Measurements from ENCODE around the gene MAD1L1.
A peak's percentile ranks its signal among the peaks of the same experiment; 100 is the strongest.

The MAD1L1 gene

GRCh38 chr7:2217206-2217605 is 15.5 kb downstream of the MAD1L1 start:
- DNase-seq = no peak

DNA sequence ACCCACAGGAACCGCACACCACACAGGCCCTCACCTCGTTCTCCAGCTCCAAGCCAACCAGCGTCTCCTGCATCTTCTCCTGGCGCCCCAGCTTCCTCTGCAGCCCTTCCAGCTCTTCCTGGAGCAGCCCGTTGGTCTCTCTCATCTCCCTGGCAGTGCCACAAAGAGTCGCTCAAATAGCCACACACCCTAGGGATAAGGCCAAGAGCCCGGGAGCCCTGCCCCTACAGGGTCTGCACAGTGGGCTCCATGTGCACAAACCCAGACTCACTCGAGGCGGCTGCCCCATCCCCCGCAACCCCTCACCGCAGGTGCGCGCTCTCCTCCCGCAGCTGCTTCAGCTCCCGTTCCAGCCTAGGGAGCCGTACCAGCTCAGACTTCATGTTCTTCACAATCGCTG is 16.9 kb downstream of the MAD1L1 start:
- DNase-seq = no peak

- DNase-seq = peak in 1 of 2 donors; percentile 95
Measured at GRCh38 chr7:2214636-2215035, 18.1 kb downstream of the MAD1L1 start.

GRCh38 chr7:2213551-2214215 is 19.1 kb downstream of the MAD1L1 start:
- DNase-seq = no peak

DNA sequence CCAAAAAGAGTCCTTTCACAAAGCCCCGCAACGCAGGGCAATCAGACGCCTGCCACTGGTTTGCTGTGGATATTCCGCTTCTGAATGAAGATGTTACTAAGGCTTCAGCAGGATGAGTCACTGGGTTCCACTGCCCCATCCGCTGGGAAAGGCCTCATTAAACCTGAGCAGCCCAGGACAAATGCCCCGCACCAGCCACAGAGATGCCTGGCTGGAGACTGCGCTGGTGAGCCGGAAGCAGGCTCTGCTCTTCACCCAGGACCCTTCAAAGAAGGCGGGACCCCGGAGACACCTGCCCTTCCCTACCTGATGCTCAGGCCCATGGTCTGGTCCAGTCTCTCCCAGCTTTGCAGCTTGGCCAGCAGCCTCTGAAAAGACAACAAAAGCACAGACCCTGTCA is 19.8 kb downstream of the MAD1L1 start:
- DNase-seq = no peak

DNA sequence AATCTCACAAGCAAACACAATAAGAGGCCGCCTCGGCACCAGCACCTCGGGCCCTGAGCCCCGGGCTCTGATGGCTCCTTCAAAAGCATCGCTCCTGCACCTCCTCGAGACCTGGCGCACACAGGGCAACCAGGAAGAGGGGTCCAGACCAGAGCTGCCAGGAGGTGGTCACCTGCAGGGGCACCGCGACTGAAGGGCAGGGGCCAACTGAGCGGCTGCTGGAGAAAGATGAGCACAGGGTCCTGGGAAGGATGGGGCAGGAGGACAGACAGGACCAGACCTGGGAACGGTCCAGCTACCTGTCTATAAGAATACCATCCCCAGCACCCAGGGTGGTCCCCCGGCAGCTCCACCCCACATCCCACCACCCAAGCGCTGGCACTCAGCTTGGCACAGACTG is 20.8 kb downstream of the MAD1L1 start:
- no peak for DNase-seq

DNA sequence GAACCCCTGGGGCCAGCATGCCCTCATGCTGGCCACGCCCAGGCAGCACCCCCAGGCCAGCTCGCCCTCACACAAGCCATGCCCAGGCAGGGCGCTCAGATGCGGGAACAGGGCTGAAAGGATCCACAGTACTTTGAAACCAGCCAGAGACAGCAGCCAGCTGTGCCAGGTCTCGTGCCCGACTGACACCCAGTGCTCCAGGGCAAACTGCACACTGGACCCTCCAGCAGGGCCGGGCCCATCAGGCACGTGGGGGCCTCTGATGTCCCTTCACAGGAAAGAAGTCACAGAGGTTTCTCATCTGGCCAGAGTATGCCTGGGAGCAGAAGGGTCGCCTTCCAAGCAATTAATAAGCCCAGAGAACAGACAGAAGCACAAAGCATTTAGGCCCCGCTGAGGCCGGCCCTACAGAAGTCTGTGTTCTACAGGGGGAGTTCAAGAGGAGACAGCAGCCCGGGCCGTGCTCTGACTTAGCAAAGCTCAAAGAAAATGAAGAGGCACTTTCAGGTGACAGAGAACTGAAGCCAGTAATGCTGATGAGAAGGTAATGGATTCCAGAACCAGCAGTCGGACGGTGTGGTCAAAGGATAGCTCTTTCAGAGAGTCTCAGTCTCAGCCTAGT is 21.4 kb downstream of the MAD1L1 start:
- no peak for DNase-seq

GRCh38 chr7:2210551-2211258 is 22.0 kb downstream of the MAD1L1 start:
- DNase-seq = no peak

DNA sequence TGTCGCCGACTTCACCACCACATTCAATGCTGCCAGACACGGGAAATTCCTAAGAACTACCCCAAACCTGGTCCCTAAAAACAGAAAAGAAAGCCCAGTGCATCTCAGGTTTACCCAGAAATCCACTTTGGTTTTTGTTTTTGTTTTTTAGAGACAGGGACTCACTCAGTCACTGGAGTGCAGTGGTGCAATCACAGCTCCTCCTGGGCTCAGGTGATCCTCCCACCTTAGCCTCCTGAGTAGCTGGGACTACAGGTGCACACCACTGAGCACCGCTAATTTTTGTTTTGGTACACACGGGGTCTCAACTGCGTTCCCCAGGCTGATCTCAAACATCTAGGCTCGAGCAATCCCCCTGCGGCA is 22.8 kb downstream of the MAD1L1 start:
- no peak for DNase-seq

GRCh38 chr7:2209146-2209960 is 23.4 kb downstream of the MAD1L1 start:
- peak; percentile 3 to 22 for DNase-seq

DNA sequence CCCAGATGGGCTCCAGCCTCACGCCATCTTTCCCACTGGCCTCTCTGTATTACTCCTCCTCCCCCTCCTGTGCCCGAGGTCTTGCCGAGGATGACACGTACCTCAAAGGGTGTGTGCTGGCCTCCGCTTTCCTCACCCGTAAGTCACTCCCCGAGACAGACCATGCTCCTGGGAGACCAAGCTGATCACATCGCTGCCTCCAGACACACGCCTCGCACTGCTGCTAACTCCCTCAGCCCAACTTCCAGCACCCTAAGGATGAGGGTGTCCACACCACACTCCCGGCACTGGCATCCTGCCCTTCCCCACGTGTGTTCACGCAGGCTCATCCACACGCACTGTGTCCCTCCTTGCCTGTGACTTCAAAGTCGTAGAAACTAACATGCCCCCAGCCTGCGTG is 24.0 kb downstream of the MAD1L1 start:
- DNase-seq = no peak

- DNase-seq = no peak
Measured at GRCh38 chr7:2205036-2205780, 27.5 kb downstream of the MAD1L1 start.

GRCh38 chr7:2204446-2204845 is 28.3 kb downstream of the MAD1L1 start:
- DNase-seq = no peak

DNA sequence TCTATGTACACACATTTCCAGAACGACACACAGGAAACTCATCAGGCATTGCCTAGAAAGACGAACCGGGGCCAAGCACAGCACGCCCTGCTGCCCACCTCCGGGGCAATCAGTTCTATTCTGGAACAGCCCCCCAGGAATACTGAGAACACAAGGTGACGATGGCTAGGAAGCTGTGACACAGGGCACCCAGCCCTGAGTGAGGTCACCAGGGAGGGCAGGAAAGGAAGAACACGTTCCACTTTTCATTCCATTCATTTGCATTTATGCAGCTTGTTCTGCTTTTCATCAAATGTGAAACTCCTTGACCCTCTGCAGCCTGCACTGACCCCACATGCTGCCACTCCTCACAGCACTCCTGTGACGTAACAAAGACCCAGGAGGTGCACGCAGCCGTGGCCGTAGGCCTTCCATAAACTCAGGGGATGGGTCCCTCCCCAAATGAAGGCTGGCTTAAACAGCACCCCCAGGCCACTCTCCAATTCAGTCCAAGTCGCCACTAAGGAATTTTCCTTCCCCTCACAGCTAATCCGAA is 28.9 kb downstream of the MAD1L1 start:
- DNase-seq = no peak

- no peak for DNase-seq
Measured at GRCh38 chr7:2202901-2203765, 29.6 kb downstream of the MAD1L1 start.

GRCh38 chr7:2202361-2202761 is 30.4 kb downstream of the MAD1L1 start:
- DNase-seq = no peak

GRCh38 chr7:2201686-2202360 is 30.9 kb downstream of the MAD1L1 start:
- no peak for DNase-seq

DNA sequence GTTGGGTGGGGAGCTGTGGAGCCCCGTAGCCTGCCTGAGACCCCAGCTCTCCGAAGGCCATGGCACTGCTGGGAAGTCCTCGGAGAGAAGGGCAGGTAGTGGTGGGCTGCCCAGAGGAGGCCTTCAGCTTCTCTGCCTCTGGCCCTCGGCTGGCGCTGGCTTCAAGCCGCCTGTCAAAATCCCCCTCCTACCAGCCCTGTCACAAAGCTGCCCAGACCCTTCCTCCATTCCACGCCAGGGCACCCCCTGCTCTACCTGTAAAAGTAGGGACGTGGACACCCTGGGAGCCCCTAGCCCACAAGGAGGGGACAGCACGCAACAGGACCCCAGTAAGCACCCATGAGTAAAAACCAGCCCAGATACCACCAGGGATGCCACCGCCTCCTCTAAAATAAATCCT is 31.6 kb downstream of the MAD1L1 start:
- no peak for DNase-seq

- DNase-seq = no peak
Measured at GRCh38 chr7:2200584-2200980, 32.2 kb downstream of the MAD1L1 start.

DNA sequence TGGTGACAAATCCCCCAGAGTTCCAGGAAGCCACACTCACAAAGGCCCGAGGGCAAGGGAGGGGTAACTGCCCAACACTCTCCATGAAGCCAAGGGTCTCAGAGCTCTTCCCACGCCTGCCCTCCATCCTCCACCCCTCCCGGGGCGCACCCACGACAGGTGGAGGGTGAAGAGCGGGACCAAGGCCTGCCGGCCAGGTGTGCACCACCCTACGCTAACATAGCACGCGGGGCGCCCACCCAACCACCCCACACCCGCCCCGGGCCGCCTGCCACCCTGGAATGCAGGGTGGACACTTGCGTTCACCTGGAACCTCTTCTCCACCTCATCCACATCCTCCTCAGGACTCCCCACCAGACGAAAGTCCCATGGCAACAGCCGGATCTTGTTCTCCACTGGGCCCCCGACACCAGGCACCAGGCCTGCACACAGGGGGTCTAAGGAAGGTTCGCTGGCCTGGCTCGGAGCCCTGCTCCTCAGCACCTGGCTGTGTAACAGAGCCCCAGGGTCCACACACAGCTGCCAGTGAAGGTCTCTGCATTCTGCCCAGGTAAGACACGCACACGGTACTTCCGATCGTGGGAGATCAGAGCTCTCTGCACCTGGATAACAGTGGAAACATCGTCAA is 32.7 kb downstream of the MAD1L1 start:
- DNase-seq = no peak
